Measurements from ENCODE around the gene MED4. TPM values are rescaled to one million over a fixed set of nuclear protein-coding genes. Genes with fewer than 3 reads are reported as not detected.

MED4 gene
- total RNA-seq, 1 donor from 2014 or later, result 61.8 TPM

DNA sequence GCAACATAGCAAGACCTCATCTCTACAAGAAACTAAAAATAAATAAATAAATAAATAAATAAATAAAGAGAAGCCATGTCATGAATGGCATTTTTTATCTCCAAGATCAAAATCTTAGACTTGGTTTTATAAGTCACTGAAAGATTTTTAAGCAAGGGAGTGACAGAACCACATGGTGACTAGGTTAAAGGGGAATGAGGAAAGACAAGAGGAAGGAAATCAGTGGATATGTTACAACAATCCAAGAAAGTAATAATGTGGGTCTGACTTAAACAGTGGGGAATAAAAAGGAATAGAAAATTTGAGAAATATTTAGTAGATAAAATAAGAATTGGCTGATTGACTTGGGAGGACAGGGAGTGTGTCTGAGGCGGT is 18.8 kb upstream of the MED4 start:
- Mint-ChIP-seq H3K4me1 (peaks cover 3% of the 10 kb centered on the region), H3K36me3 (ENCODE audit: low read depth) (no peaks in the 10 kb centered on the region), H3K27me3 (peaks cover 20% of the 10 kb centered on the region), H3K27ac (no peak overlapping the region), H3K9me3 (no peaks in the 10 kb centered on the region), H3K4me3 (no peak overlapping the region)
- no peak for DNase-seq
- intact Hi-C loops (cut with micrococcal nuclease), result no loop called here

DNA sequence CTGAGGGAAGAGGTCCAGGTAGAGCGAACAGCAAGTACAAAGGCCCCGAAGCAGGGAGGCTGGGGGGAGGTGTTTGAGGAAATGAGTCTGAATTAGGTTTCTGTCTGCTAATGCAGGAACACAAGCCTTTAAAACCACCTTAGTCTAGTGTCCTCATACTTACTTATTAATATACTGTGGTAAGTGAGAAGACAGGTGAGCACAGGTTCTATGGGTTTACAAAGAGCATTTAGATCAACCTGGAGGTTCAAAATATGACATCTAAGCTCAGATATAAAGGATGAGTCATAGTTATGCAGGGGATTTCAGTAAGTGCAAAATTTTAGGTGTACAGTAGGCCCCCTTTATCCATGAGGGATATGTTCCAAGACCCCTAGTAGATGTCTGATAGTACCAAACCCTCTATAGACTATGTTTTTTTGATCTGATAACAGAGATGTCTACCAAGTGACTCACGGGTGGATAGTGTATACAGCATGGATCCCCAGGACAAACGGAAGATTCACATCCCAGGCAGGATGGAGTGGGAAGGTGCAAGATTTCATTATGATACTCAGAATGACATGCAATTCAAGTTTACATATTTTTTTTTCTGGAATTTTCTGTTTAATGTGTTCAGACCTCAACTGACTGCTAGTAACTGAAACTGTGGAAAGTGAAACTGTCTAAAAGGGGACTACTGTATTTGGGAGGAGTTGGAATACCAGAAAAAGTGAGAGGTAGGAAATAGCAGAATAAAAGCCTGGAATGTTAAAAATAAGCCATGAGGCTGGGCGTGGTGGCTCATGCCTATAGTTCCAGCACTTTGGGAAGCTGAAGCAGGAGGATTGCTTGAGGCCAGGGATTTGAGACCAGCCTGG is 18.2 kb upstream of the MED4 start:
- intact Hi-C loops (cut with micrococcal nuclease), result no loop called here
- H3K9me3 Mint-ChIP-seq, result no peaks in the 10 kb centered on the region
- no peak for DNase-seq
- peaks cover 5% of the 10 kb centered on the region for H3K4me1 Mint-ChIP-seq
- H3K27ac Mint-ChIP-seq, result no peak overlapping the region
- peaks cover 20% of the 10 kb centered on the region for H3K27me3 Mint-ChIP-seq
- H3K36me3 Mint-ChIP-seq (ENCODE audit: low read depth), result no peaks in the 10 kb centered on the region
- no peak overlapping the region for H3K4me3 Mint-ChIP-seq

DNA sequence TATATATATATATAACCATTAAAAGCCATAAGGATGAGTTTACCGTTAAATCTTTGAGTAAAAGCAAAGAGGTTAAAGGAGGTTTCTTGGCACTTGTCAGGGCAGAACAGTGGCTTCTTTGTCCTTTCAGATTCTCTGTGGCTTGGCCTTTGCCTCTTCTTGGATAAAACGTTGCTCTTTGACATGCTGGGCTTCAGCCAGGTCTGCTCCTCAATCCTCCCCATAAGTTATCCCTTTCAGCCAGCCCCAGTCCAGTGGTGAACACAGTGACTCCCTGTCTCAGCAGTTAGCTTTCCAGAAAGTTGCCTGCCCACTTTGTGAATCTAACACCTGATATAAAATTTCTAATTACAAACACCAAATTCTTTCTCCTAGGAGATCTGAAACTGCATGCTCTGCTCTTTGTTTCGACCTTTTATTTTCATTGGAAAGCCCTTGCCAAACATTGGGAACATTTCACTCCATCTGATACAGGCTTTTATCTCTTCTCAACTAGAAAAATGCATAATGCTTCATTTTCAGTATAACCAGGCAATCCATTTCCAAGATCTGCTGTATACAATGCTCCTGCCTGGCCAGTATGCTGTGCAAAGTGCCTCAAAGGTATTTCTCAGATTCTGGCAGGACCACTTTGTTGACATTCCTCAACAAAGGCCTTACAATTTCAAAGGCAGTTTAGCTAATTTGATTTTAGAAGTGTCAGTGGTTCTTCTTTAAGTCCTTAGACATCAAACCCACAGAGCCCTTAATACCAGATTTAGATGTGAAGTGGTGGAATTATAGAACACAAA is 16.2 kb upstream of the MED4 start:
- Mint-ChIP-seq H3K27ac (no peak overlapping the region), H3K4me3 (no peak overlapping the region)

DNA sequence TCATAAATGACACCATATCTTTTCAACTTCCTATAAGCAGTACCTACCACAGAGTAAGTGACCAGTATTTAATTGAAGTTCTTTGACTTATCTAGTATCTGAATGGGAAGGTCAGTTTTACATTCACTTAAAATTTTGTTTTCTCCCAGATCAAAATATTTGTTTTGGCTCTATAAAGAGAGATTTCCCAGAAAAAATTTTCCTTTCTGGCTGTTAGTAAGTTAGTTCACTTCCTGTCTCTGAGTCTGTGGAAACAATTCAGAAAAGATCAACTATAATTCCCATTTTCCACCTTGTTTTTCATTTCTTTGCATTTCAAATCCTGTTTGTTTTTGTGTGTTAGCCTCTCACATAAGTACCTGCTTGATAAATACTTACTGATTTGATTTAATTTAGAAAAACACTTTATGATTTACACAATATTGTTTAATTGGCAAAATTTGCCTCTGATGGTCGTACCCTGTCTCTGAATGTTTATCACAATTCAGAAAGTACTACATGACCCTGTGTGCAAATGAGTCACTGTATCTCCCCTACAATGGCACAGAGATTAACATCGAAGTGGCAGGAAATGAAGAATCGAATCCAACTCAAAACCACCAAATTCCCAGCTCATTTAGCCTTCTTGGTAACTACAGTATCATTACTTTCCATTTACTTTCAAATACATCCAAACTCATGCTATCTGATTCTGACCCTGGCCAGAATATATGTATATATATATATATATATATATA is 15.4 kb upstream of the MED4 start:
- Mint-ChIP-seq H3K4me3 (no peak overlapping the region), H3K9me3 (no peaks in the 10 kb centered on the region), H3K4me1 (peaks cover 5% of the 10 kb centered on the region), H3K27ac (no peak overlapping the region), H3K36me3 (ENCODE audit: low read depth) (no peaks in the 10 kb centered on the region), H3K27me3 (peaks cover 22% of the 10 kb centered on the region)
- DNase-seq, result no peak
- intact Hi-C loops (cut with micrococcal nuclease), result no loop called here

More for the DNA sequence above, 16.2 kb upstream of the MED4 start:
- Mint-ChIP-seq H3K36me3 (ENCODE audit: low read depth) (no peaks in the 10 kb centered on the region), H3K27me3 (peaks cover 19% of the 10 kb centered on the region), H3K4me1 (peaks cover 5% of the 10 kb centered on the region), H3K9me3 (no peaks in the 10 kb centered on the region)
- intact Hi-C loops (cut with micrococcal nuclease), result no loop called here
- no peak for DNase-seq

DNA sequence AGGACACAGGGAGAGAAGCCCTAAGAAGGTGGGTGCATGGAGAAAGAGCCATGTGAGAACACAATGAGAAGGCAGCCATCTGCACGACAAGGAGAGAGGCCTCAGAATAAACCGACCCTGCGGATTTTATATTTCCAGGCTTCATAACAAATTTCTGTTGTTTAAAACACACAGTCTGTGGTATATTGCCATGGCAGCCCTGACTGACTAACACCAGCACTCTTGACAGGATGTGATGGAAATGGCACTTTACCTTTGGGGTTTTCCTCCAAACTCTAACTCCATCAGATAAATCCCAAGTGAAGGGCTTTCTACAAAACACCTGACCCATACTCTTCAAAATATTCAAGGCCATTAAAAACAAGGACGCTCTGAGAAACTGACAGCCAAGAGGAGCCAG is 13.2 kb upstream of the MED4 start:
- Mint-ChIP-seq H3K4me1 (peaks cover 2% of the 10 kb centered on the region), H3K27me3 (peaks cover 20% of the 10 kb centered on the region), H3K27ac (no peak overlapping the region), H3K4me3 (no peak overlapping the region), H3K36me3 (ENCODE audit: low read depth) (no peaks in the 10 kb centered on the region), H3K9me3 (no peaks in the 10 kb centered on the region)
- intact Hi-C loops (cut with micrococcal nuclease), result no loop called here
- DNase-seq, result no peak

DNA sequence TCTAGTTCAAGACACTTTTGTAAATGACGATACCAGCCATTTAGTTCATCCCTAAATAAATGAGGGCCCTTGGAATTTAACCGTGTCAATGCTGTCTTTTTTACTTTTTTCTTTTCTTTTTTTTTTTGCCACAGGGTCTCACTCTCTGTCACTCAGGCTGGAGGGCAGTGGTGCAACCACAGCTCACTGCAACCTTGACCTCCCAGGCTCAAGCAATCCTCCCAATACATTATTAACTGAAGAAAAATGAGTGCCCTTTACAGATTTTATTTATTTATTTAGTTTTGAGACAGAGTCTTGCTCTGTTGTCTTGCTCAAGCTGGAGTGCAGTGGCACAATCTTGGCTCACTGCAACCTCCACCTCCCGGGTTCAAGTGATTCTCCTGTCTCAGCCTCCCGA is 2.9 kb upstream of the MED4 start:
- Mint-ChIP-seq H3K36me3 (ENCODE audit: low read depth) (no peaks in the 10 kb centered on the region), H3K27ac (no peak overlapping the region), H3K27me3 (peaks cover 16% of the 10 kb centered on the region), H3K4me3 (no peak overlapping the region), H3K4me1 (peaks cover 13% of the 10 kb centered on the region), H3K9me3 (peaks cover 4% of the 10 kb centered on the region)
- intact Hi-C loops (cut with micrococcal nuclease), result loop anchor here (5.0 kb wide), 1 partner anchor 315 kb away; the partner anchor contains the start of gene LPAR6
- DNase-seq, result no peak

DNA sequence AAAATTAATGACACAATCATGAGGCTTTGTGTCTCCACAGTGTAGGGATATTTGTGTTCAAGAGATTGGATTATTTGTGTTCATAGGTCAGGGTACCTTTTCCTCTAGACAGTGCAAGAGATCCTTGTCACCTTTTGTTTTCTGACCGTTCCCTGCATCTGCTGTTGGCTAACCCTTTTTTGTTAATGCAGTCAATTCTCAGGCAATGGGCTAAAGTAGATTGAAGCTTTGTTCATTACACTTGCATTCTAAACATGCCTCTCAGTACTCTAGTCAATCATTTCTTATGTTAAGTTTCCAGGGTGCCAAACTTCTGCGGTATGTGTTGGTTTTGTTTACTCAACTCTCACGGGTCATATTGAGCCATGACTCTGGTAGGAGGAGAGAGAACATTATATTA is 1.8 kb upstream of the MED4 start:
- no peak overlapping the region for H3K4me3 Mint-ChIP-seq
- intact Hi-C loops (cut with micrococcal nuclease), result loop anchor here (5.0 kb wide), 1 partner anchor 316 kb away; the partner anchor contains the start of gene LPAR6
- no peak overlapping the region for H3K27ac Mint-ChIP-seq

DNA sequence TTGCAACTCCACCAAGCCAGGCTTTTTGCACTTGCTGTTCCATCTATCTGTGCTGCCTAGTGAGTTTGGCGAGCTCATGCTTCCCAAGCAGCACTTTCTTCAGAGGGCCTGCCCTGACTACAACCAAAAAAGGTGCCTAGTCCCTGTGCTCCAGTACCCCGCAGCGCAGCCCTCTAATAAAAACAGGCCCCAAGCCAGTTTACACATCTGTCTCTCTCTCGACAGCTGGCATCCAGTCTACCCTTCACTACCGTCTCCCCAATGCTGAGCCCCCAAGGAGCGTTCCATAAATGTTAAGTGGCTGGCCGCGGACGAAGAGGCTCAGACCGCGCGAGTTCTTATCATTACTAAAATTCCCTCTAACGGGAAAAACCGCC is 512 bp downstream of the MED4 start:
- peak; percentile 70 for DNase-seq
- Mint-ChIP-seq H3K9me3 (peaks cover 4% of the 10 kb centered on the region), H3K27ac (peak overlapping the region; percentile 89), H3K36me3 (ENCODE audit: low read depth) (peaks cover 12% of the 10 kb centered on the region), H3K27me3 (peaks cover 7% of the 10 kb centered on the region), H3K4me3 (peak overlapping the region; percentile 92), H3K4me1 (peaks cover 27% of the 10 kb centered on the region)
- intact Hi-C loops (cut with micrococcal nuclease), result no loop called here

More for the DNA sequence above, 1.8 kb upstream of the MED4 start:
- peaks cover 20% of the 10 kb centered on the region for H3K4me1 Mint-ChIP-seq
- H3K27me3 Mint-ChIP-seq, result peaks cover 13% of the 10 kb centered on the region
- no peak for DNase-seq
- peaks cover 6% of the 10 kb centered on the region for H3K36me3 Mint-ChIP-seq (ENCODE audit: low read depth)
- H3K9me3 Mint-ChIP-seq, result peaks cover 4% of the 10 kb centered on the region

DNA sequence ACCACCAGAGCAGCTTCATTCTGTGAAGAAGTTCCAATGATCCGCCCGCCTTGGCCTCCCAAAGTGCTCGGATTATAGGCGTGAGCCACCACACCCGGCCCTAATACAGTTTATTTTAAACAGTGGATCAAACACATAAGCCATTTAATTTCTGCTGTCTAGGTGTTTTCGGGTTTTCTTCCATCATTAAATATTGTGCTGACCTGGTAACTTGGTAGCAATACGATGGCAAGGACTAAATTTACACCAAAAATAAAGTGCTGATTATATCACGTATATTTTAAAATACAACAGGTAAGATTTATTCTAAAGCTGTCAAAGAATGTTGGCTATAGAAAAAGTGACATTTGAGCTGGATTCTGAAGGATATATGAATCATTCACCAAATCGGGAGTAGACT is 1.3 kb downstream of the MED4 start:
- Mint-ChIP-seq H3K4me3 (peak overlapping the region; percentile 92), H3K4me1 (peaks cover 32% of the 10 kb centered on the region), H3K9me3 (peaks cover 4% of the 10 kb centered on the region), H3K27ac (peak overlapping the region; percentile 89), H3K36me3 (ENCODE audit: low read depth) (peaks cover 16% of the 10 kb centered on the region), H3K27me3 (peaks cover under 1% of the 10 kb centered on the region)
- DNase-seq, result no peak
- intact Hi-C loops (cut with micrococcal nuclease), result no loop called here

DNA sequence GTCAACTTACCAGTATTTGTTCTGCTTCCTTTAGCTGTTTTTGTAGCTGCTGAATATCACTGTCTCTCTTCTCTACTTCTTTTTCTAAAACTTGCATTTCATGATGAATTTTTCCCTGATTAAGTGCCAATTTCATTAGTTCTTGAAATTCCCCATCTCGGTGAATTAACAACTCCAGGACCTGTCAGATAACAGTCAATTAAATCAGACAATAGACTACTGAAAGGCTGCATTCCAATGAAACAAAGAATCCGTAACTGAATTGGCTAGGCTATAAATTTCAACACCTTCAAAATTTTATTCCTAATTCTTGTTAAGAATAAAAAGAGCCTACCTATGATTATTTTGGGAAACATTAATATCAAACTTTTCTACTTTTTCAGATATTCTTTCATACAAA is 8.6 kb downstream of the MED4 start:
- Mint-ChIP-seq H3K36me3 (ENCODE audit: low read depth) (peaks cover 29% of the 10 kb centered on the region), H3K27ac (no peak overlapping the region), H3K9me3 (no peaks in the 10 kb centered on the region), H3K4me1 (peaks cover 11% of the 10 kb centered on the region), H3K4me3 (no peak overlapping the region), H3K27me3 (no peaks in the 10 kb centered on the region)
- intact Hi-C loops (cut with micrococcal nuclease), result no loop called here
- DNase-seq, result no peak

DNA sequence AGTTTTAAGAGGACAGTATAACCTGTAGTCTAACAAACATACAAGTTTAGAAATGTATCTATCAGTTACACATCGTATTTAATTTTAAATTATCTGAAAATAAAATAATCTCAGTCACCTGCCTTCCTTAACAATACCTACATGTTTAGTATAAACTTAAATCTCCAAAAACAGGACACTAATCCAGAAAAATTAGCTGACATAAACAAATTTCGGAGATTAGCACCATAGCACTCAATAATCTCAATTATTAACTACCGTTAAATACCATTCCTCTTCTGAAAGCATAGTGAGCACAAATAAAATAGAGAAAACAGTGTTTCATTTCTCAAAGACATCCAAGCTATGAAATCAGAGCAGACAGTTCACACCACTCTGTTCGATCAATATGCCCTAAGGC is 13.2 kb downstream of the MED4 start:
- no peaks in the 10 kb centered on the region for H3K9me3 Mint-ChIP-seq
- peaks cover 8% of the 10 kb centered on the region for H3K4me1 Mint-ChIP-seq
- H3K27ac Mint-ChIP-seq, result no peak overlapping the region
- intact Hi-C loops (cut with micrococcal nuclease), result no loop called here
- no peak overlapping the region for H3K4me3 Mint-ChIP-seq
- H3K27me3 Mint-ChIP-seq, result no peaks in the 10 kb centered on the region
- no peak for DNase-seq
- H3K36me3 Mint-ChIP-seq (ENCODE audit: low read depth), result peaks cover 49% of the 10 kb centered on the region

DNA sequence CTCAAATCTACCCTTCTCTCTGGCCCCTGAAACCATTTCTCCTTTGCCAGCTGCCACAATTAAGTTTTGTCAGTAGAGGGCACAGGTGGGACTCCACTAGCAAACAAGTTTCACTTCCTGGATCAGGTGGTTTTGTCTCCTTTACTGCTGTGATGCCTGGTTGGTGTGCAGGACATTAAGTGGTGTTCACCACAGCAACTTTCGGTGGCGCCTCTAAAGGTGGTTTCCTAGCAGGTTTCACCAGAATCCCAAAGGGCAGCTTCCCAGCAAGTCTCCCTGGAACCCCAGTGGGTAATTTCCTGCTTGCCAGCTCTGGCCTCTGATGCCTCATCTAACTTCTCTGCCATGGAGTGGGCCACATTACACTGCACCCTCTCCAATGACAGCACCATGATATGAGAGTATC is 16.6 kb downstream of the MED4 start:
- Mint-ChIP-seq H3K27ac (peak overlapping the region; percentile 11), H3K9me3 (no peaks in the 10 kb centered on the region), H3K4me1 (peaks cover 8% of the 10 kb centered on the region), H3K4me3 (no peak overlapping the region), H3K27me3 (no peaks in the 10 kb centered on the region), H3K36me3 (ENCODE audit: low read depth) (peaks cover 70% of the 10 kb centered on the region)
- peak; percentile 80 for DNase-seq
- intact Hi-C loops (cut with micrococcal nuclease), result no loop called here

DNA sequence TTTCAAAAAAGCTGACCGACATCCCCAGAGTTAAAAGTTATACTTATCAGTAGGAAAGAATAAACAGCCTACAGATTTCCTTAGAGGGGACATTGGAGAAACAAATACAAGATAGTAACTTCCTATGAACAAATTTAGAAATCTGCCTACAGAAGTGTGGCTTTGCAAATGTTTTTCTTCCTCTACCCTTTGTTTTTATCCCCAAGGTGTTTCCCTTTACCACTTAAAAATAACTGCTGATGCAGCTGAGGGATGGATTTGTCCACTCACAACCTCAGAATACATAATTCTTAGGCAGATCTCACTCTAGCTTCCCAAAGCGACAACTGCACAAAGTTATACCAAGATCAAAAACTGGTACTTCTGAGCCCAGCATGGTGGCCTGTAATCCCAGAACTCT is 20.9 kb downstream of the MED4 start:
- Mint-ChIP-seq H3K27me3 (no peaks in the 10 kb centered on the region), H3K27ac (no peak overlapping the region)

DNA sequence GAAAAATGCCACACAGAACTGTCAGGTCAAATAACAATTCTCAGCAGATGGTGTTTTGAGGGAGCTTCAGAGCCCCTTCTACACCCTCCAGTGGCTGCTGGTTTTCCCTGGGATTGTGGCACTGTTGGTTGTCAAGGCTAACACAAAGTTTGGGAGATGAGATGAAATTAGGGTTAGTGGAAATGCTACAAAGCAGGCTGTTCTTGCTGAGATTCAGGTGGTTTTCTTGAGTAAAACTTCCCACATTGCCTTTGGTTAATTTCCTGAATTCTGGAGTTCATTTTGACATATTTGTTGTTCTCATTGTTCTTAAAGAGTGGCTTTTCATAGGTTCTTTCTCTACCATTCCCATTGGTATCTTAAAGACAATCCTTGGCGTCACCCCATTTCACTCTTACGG is 22.1 kb downstream of the MED4 start:
- H3K4me1 Mint-ChIP-seq, result peaks cover 2% of the 10 kb centered on the region
- no peak overlapping the region for H3K27ac Mint-ChIP-seq
- intact Hi-C loops (cut with micrococcal nuclease), result no loop called here

More for the DNA sequence above, 20.9 kb downstream of the MED4 start:
- Mint-ChIP-seq H3K4me3 (no peak overlapping the region), H3K9me3 (peaks cover 7% of the 10 kb centered on the region), H3K36me3 (ENCODE audit: low read depth) (peaks cover 87% of the 10 kb centered on the region), H3K4me1 (peaks cover 8% of the 10 kb centered on the region)
- DNase-seq, result no peak
- intact Hi-C loops (cut with micrococcal nuclease), result no loop called here

More for the DNA sequence above, 22.1 kb downstream of the MED4 start:
- H3K36me3 Mint-ChIP-seq (ENCODE audit: low read depth), result peaks cover 87% of the 10 kb centered on the region
- peaks cover 7% of the 10 kb centered on the region for H3K9me3 Mint-ChIP-seq
- H3K4me3 Mint-ChIP-seq, result no peak overlapping the region
- no peaks in the 10 kb centered on the region for H3K27me3 Mint-ChIP-seq
- no peak for DNase-seq
